SK-N-SH (cell line): ENCODE measurements around the gene KLK11. TPM values are rescaled to one million over a fixed set of nuclear protein-coding genes. Genes with fewer than 3 reads are reported as not detected.

Source experiments
- CTCF ChIA-PET: fragments of 300-600, 350-600 bp; formaldehyde crosslinking; extraction: SDS; loops from one replicate; lab custom pipeline; 2021; lab: Yijun Ruan, JAX
- POLR2A ChIA-PET: fragments of 350-600 bp; sonication (Branson Sonifier 250); formaldehyde crosslinking; extraction: SDS; loops from one replicate; lab custom pipeline; 2020; ENCODE audit warnings: antibody characterized with exemption, inconsistent platforms; lab: Yijun Ruan, JAX
- DNase-seq: peaks from one replicate; pipeline ENCODE4 v3.0.0; 2012
- H2AFZ ChIP-seq: fragments of 200-600 bp; sonication (generic); 2 replicates; pipeline ENCODE4 v1.8.1; 2016; ENCODE audit warnings: antibody characterized with exemption, mild to moderate bottlenecking, low read depth
- H3F3A ChIP-seq: fragments of 200-600 bp; sonication (generic); replicated peaks from 2 replicates; pipeline ENCODE3; 2016; ENCODE audit warnings: antibody characterized with exemption, mild to moderate bottlenecking; ENCODE audit not compliant: insufficient read depth
- H3K27ac ChIP-seq, 2 experiments: fragments of 200-500 bp in 1 of 2; fragments of 200-600 bp in 1 of 2; sonication (Bioruptor generic) in 1 of 2; sonication (generic), shearing (Covaris generic) in 1 of 2; 2 replicates each; pipeline versions ENCODE4 v1.5.1 to v1.6.1; 2014 to 2016; ENCODE audit warnings: low read depth in 2 of 2, inconsistent platforms in 1 of 2, low read length in 1 of 2, mild to moderate bottlenecking in 1 of 2, mixed read lengths in 1 of 2
- H3K27me3 ChIP-seq: fragments of 200-600 bp; sonication (generic), shearing (Covaris generic); 2 replicates; pipeline ENCODE4 v1.6.1; 2016; ENCODE audit warnings: mixed run types; ENCODE audit not compliant: insufficient read depth
- H3K36me3 ChIP-seq, 2 experiments: fragments of 200-500 bp in 1 of 2; fragments of 200-600 bp in 1 of 2; sonication (Bioruptor generic) in 1 of 2; sonication (generic) in 1 of 2; replicated peaks in 1 of 2; 2 replicates each; pipeline versions ENCODE3 to v1.5.1; 2014 to 2016; ENCODE audit warnings: low read length in 1 of 2, mild to moderate bottlenecking in 1 of 2; ENCODE audit not compliant: insufficient read depth in 2 of 2, control insufficient read depth in 1 of 2
- H3K4me1 ChIP-seq, 2 experiments: fragments of 200-500 bp in 1 of 2; fragments of 200-600 bp in 1 of 2; sonication (Bioruptor generic) in 1 of 2; sonication (generic), shearing (Covaris generic) in 1 of 2; 2 replicates each; pipeline versions ENCODE4 v1.5.1 to v1.6.1; 2014 to 2016; ENCODE audit warnings: low read depth in 1 of 2, low read length in 1 of 2, mixed run types in 1 of 2; ENCODE audit not compliant: insufficient read depth in 2 of 2, control insufficient read depth in 1 of 2
- H3K4me2 ChIP-seq: fragments of 200-600 bp; sonication (generic), shearing (Covaris generic); 2 replicates; pipeline ENCODE4 v1.6.1; 2017; ENCODE audit warnings: mixed run types
- H3K4me3 ChIP-seq, 2 experiments: fragments of 200-500 bp in 1 of 2; fragments of 200-600 bp in 1 of 2; sonication (Bioruptor generic) in 1 of 2; sonication (generic), shearing (Covaris generic) in 1 of 2; 2 replicates each; pipeline versions ENCODE4 v1.5.1 to v1.8.1; 2014 to 2016; ENCODE audit warnings: low read depth in 2 of 2, inconsistent platforms in 1 of 2, low read length in 1 of 2, mild to moderate bottlenecking in 1 of 2, mixed read lengths in 1 of 2, moderate library complexity in 1 of 2
- H3K79me2 ChIP-seq: fragments of 200-600 bp; sonication (generic); 2 replicates; pipeline ENCODE4 v1.8.1; 2017; ENCODE audit warnings: mild to moderate bottlenecking; ENCODE audit not compliant: insufficient read depth
- H3K9ac ChIP-seq: fragments of 200-600 bp; sonication (generic); 2 replicates; pipeline ENCODE4 v1.6.1; 2017; ENCODE audit warnings: mixed run types
- H3K9me2 ChIP-seq: fragments of 200-600 bp; sonication (generic); 2 replicates; pipeline ENCODE4 v1.6.1; 2017; ENCODE audit warnings: mixed run types
- H3K9me3 ChIP-seq: fragments of 200-600 bp; sonication (generic); 2 replicates; pipeline ENCODE4 v1.6.1; 2017; ENCODE audit warnings: mixed run types, mild to moderate bottlenecking, moderate library complexity
- H4K20me1 ChIP-seq: fragments of 200-600 bp; sonication (generic); 2 replicates; pipeline ENCODE4 v1.6.1; 2017; ENCODE audit warnings: mild to moderate bottlenecking, mixed run types; ENCODE audit not compliant: insufficient read depth
- CTCF ChIP-seq: fragments of 200-600 bp; sonication (generic); IDR thresholded peaks from 2 replicates; pipeline ENCODE4 v1.6.1; 2017; ENCODE audit warnings: antibody characterized with exemption, mild to moderate bottlenecking, moderate library complexity
- ELF1 ChIP-seq: IDR thresholded peaks from 2 replicates; pipeline ENCODE4 v1.4.0; 2012
- EZH2phosphoT487 ChIP-seq: fragments of 200-600 bp; sonication (generic); IDR thresholded peaks from 2 replicates; pipeline ENCODE4 v1.6.1; 2017; ENCODE audit warnings: low read depth, mixed run types, mild to moderate bottlenecking, antibody characterized with exemption, moderate library complexity, borderline replicate concordance
- FOXJ3 ChIP-seq: sonication (generic); formaldehyde crosslinking; IDR thresholded peaks from 2 replicates; pipeline ENCODE4 v1.5.1; 2020; ENCODE audit warnings: mild to moderate bottlenecking, missing genetic modification reagents
- GABPA ChIP-seq: IDR thresholded peaks from 2 replicates; pipeline ENCODE4 v1.4.0; 2012; ENCODE audit warnings: low read depth, mild to moderate bottlenecking
- IRF3 ChIP-seq: fragments of 150-350 bp; IDR thresholded peaks from 2 replicates; pipeline ENCODE4 v1.6.1; 2016; ENCODE audit warnings: mild to moderate bottlenecking, low read depth, low read length
- NFIC ChIP-seq: IDR thresholded peaks from 2 replicates; pipeline ENCODE4 v1.4.0; 2012; ENCODE audit warnings: borderline replicate concordance
- PBX3 ChIP-seq: IDR thresholded peaks from 2 replicates; pipeline ENCODE4; 2012
- RCOR1 ChIP-seq: fragments of 150-350 bp; IDR thresholded peaks from 2 replicates; pipeline ENCODE4 v1.6.1; 2017; ENCODE audit warnings: antibody characterized with exemption, low read length
- RFX5 ChIP-seq: IDR thresholded peaks from 2 replicates; pipeline ENCODE4 v1.6.1; 2012; ENCODE audit warnings: mild to moderate bottlenecking, improper control_type of control experiment, low read length
- TAF1 ChIP-seq: IDR thresholded peaks from 2 replicates; pipeline ENCODE4 v1.6.1; 2012; ENCODE audit warnings: low read depth, mild to moderate bottlenecking, low read length, moderate library complexity, borderline replicate concordance
- TEAD4 ChIP-seq: IDR thresholded peaks from 2 replicates; pipeline ENCODE4 v1.4.0; 2012; ENCODE audit warnings: mild to moderate bottlenecking, borderline replicate concordance; ENCODE audit not compliant: insufficient read depth
- USF2 ChIP-seq: fragments of 150-350 bp; IDR thresholded peaks from 2 replicates; pipeline ENCODE4 v1.6.1; 2017; ENCODE audit warnings: antibody characterized with exemption, low read length, low read depth, borderline replicate concordance
- WGBS: methylation state at CpG from one replicate; pipeline ENCODE4 v1.1.6; 2017; ENCODE audit warnings: low lambda C conversion rate; 5-methylcytosine and 5-hydroxymethylcytosine counted together
- polyA plus RNA-seq, 3 experiments: library from polyadenylated mRNA; depleted of rRNA; stranded (reverse); fragments of >200 nt; gene quantifications; 2 replicates each; pipeline ENCODE4 v1.2.3, GENCODE V29; 2012

Gene KLK11
- polyA plus RNA-seq, 1 of the 3 experiments (the other 2 are of a cell fraction): not detected

GRCh38 chr19:51075998-51076397 is 49.6 kb upstream of the KLK11 start (continued):
- no peak for TF ChIP-seq CTCF
- TF ChIP-seq, all 33 proteins: peak for 0

- Histone ChIP-seq H3K79me2 (no peaks in the 10 kb centered on the region), H3F3A (no peaks in the 10 kb centered on the region), H3K36me3 (no peaks in the 10 kb centered on the region), H2AFZ (no peak overlapping the region), H3K4me1 (no peaks in the 10 kb centered on the region), H3K4me3 (no peak overlapping the region), H3K9me3 (0 out of 2 replicates have a peak, but pooled peaks cover 5% of the 10 kb centered on the region), H3K27ac (no peak overlapping the region), H3K4me2 (no peak overlapping the region), H3K9ac (no peak overlapping the region), H3K27me3 (peaks cover 38% of the 10 kb centered on the region; the same call in 1 of the 2 replicates), H4K20me1 (no peaks in the 10 kb centered on the region), H3K9me2 (no peaks in the 10 kb centered on the region)
- ChIA-PET POLR2A (no interaction called here), CTCF (no interaction called here)
- WGBS: 6% methylated on average over 4 of the region's 4 CpGs
- TF ChIP-seq FOXJ3 (CRISPR knock-in tag) (no peak), ELF1 (no peak), USF2 (no peak), IRF3 (no peak), GABPA (no peak)
- DNase-seq: no peak
These were observed 44.6 kb upstream of the KLK11 start for GRCh38 chr19:51071095-51071405.

- WGBS: 2% methylated on average over 5 of the region's 5 CpGs
- no peak overlapping the region for H3K27ac ChIP-seq
- H3K9ac ChIP-seq: no peak overlapping the region
- H3K4me2 ChIP-seq: no peak overlapping the region
- H3K4me3 ChIP-seq: no peak overlapping the region
- no peaks in the 10 kb centered on the region for H3K9me2 ChIP-seq
- H2AFZ ChIP-seq: no peak overlapping the region
- CTCF ChIA-PET: no interaction called here
- 0 out of 2 replicates have a peak, but pooled peaks cover 5% of the 10 kb centered on the region for H3K9me3 ChIP-seq
- no peaks in the 10 kb centered on the region for H3K4me1 ChIP-seq
- no peaks in the 10 kb centered on the region for H3K79me2 ChIP-seq
- no peaks in the 10 kb centered on the region for H3K36me3 ChIP-seq
- H3F3A ChIP-seq: no peaks in the 10 kb centered on the region
- peaks cover 43% of the 10 kb centered on the region; the same call in 1 of the 2 replicates for H3K27me3 ChIP-seq
- no peaks in the 10 kb centered on the region for H4K20me1 ChIP-seq
- DNase-seq: no peak
- POLR2A ChIA-PET: no interaction called here
- TF ChIP-seq IRF3 (no peak), TEAD4 (no peak), NFIC (no peak), EZH2phosphoT487 (no peak), CTCF (no peak), RCOR1 (no peak), USF2 (no peak), ELF1 (no peak), TAF1 (no peak), RFX5 (no peak), PBX3 (no peak)
These were observed 44.1 kb upstream of the KLK11 start for GRCh38 chr19:51070334-51071094.
